CMK (cell line): ENCODE measurements around the gene TRAPPC3.

ENCODE experiments used
- DNase-seq: peaks from one replicate; pipeline ENCODE4 v3.0.0-alpha.2; 2010; ENCODE audit warnings: low read depth

TRAPPC3 gene

DNA sequence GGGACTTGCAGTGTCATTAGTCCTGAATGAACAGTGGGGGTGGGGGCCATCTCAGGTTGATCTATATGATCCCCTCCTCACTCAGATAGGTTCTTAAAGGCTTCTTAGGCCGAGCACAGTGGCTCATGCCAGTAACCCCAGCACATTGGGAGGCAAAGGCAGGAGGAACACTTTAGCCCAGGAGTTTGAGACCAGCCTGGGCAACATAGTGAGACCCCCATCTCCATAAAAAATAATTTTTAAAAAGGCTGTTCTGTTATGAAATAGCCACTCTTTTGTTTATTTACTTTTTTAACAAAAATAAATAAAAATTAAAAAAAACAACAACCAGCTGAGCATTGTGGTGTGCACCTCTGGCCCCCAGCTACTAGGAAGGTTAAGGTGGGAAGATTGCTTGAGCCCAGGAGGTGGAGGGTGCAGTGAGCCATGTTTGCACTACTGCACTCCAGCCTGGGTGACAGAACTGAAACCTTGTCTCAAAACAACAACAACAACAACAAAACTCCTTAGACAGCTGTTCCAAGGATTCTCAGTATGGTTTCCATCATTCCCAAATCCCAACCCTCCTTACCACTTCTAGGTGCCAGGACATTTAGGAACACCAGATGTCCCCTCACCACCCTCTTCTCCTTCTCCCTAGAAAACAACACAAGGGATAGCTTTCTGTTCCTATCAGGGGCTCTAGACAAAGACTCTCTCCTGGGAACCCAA, 2.0 kb upstream of the TRAPPC3 start:
- DNase-seq, result no peak

DNA sequence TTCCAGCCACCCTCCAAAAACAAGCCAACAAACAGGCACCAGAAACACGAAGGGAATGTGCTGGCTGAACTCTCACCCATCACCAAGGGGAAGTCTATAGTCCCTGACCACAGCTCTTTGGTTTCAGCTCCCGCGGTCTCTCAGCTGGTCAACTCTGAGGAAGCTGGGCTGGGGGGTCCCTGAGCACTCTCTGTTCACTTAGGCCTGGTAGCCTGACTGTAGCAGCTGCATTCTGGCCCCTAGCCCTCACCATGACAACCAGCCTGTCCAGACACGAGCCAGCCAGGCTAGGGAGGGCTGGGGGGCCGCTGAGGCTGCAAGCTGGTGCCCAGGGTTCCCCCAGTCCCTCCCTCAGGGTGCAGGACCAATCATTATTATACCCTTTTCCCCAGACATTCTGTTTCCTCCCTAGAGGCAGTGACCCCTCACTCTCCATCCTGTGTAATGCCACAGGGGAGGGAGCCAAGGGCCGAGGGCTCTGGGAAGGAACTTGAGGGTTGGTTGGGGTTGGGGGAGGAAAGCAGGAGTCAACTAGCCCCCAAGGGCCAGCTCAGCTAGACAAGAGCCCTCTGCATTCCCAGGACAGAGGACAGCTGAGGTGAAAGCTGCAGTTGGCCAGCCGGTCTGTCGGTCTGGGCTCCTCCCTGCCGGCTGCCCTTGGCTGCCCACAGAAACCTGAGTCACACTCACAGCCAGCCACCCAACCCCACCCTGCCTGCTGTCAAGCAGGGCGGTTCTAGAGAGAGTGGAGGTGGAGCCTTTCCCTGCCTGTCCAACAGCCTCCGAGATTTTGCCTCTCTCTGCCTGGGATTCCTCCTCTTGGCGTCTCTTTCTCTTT, 1.2 kb upstream of the TRAPPC3 start:
- DNase-seq, result peak; percentile 86

DNA sequence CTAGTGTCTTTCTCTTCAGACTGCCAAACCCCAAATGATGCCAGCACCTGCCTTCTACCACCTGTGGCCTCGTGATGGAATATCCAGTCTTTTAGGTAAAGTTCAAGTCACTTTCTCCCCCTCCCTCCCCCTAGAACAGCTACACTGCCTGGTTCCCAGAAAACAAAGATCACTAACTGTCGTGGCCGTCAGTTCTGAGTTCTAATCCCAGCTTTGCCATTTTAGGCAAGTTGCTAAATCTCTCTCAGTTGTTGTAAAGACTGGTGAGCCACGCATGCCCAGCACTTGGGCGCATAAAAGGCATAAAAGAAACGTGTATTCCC, 648 bp upstream of the TRAPPC3 start:
- no peak for DNase-seq

DNA sequence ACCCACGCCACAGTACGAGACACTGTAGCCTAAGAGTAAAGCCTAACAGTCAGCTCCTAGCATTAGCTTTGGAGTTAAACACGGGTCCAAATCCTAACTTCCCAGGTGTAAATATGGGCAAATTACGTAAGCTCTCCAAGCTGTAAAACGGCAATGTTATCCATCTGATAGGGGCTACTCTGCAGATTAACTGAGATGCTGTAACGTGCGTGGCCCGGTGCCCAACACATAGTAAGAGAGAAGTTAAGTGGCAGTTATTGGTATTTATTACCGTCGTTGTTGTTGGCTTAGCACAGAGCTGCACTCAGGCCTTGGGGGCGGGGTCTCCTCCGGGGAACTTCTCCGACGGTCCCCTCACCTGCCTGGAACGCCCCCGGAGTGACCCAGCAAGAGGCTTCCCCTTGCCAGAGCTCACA, 457 bp downstream of the TRAPPC3 start:
- no peak for DNase-seq

DNA sequence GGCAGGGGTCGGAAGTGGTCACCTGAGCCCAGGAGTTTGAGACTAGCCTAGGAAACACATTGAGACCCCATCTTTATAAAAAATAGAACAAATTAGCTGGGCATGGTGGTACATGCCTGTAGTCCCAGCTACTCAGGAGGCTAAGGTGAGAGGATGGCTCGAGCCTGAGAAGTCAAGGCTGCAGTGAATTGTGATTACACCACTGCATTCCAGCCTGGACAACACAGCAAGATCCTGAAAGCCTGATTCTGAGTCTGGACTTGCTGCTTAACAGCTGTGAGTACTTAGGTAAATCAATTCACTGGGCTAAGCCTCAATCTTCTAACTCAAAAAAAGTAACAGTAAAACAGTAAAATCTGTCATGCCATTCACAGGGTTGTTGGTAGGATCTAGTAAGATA, 4.9 kb downstream of the TRAPPC3 start:
- DNase-seq, result no peak

DNA sequence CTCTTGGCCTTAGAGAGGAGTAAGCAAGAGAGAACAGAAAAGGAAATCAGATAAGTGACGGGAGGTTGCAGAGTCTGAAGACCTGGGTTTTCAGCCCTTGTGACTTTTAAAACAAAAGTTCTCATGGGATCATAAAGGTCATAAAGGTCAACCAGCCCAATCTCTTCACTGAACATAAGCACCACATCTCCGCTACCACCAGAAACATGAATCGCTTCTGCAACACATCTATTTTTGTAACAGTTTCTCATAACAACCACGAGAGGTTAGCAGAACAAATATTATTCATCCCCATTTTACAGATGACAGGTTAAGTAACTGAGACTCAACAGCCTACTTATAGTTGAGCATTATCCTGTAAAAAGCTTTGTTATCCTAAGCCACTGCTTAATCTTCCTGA, 5.9 kb downstream of the TRAPPC3 start:
- no peak for DNase-seq

DNA sequence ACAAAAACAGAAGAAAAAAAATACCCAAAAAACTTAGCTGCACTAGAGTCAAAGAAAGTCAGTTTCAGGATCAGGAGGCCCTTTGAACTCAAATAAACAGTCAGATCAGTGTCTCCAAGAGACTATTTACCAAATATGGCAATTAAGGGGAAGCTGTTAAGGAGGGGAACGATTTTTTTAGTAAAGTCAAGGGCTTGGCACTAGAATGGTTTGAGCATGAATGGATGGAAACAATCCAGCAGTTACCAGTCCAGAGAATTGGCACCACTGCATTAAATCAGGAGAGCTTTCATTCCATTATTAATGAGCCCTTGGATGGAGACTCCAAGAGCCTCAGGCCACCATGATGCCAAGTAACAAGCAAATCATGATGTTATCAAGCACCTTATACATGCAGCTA, 7.2 kb downstream of the TRAPPC3 start:
- no peak for DNase-seq

DNA sequence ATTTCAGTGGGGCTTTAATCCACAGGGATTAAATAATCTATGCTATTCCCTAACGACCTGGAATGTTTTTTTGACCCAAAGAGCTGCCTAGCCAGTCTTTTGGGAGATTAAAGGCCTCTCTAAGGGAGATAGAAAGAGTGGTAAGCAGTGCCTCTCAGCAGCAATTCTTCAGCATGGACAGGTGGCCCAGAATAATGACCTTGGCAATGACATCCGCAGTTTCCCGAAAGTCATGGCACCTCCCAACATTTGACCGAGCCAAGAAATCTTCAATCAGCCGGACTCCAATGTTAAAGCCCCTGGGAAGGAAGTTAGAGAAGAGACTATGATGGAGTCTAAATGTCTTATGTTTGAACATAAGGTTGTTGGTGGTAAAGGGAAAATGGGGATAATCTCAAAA, 9.8 kb downstream of the TRAPPC3 start:
- no peak for DNase-seq

DNA sequence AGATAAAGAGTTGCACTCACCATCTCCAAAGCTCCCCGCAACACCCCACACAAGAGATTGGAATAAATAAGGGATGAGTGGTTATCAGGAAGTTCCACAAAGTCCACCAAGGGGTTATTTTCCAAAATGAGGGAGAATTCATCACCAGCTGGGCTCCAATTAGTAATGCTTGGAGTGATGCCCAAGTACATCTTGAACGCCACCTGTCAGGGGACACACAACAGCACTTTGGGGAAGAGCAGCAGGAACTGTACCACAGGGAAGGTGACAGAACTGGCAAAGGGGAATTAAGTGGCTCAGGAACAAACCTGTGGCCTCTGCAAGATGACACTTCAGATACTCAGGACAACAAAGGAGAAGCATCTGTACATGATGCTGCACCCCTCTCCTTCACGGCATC, 11.5 kb downstream of the TRAPPC3 start:
- DNase-seq, result no peak

DNA sequence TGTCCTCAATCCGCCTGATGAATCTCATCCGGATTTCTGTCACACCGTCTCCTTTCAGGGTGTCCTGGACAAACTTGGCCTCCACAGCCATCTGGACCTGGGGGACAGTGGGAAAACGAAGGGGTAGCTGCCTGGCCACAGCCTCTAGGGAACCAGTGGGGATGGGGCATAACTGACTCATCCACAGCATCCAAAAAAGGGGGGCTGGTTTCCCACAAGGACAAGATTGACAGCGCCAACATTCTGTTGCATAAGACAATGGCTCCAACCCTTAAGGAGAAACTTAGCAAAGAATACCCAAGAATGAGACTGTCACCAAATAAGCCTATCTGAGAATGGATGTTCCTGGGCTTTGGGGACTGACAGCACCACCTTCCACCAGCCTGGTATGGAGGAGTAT, 12.1 kb downstream of the TRAPPC3 start:
- no peak for DNase-seq

DNA sequence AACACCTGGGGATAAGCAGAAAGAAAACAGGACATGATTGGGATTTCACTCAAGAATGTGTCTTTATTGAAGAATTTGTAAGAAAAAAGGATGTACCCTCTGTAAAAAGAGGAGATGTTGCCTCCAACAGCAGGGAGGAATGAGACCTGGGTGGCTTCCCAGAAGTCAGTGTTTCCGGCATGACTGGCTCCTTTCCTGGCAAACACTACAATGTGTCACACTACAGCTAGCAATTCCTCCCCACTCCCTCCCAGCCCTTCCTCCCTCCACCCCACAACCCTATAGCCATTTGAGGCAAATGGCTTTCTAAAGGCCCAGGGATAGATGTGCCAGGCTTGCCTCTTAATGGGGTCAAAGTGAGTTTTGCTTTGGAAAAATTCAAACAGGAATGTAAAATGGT, 12.8 kb downstream of the TRAPPC3 start:
- no peak for DNase-seq

DNA sequence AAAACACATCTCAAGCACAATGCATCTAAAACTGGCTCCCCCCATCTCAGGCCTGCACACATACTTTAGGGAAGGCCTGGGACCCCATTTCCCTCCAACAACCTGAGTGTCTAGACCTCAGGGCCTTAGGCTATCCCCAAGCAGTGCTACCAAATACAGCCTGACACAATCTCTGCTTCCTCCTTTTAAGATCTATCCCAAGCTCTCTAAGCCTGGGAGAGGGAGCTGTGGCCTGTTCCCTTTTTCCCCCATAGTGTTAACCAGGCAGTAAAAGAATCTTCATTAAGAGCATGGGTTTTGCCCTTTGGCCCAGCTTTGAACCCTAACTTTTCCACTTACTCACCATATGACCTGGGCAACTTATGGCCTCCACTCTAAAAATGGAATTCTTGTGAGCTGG, 13.5 kb downstream of the TRAPPC3 start:
- no peak for DNase-seq

DNA sequence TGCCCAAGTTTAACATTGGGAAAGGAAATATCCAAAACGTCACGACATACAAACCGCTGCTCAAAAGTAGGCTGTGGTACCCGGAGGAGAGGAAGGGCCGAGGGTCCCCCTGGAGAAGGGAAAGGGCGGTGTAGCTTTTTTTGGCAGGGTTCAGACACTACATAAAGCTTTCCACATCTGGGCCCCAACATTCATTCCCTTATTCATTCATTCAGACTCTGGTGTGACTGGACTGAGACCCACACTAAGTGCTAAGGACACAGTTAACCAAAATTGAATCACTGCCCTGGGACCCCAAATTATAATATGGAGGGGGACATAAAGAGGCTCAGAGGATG, 14.0 kb downstream of the TRAPPC3 start:
- DNase-seq, result no peak

DNA sequence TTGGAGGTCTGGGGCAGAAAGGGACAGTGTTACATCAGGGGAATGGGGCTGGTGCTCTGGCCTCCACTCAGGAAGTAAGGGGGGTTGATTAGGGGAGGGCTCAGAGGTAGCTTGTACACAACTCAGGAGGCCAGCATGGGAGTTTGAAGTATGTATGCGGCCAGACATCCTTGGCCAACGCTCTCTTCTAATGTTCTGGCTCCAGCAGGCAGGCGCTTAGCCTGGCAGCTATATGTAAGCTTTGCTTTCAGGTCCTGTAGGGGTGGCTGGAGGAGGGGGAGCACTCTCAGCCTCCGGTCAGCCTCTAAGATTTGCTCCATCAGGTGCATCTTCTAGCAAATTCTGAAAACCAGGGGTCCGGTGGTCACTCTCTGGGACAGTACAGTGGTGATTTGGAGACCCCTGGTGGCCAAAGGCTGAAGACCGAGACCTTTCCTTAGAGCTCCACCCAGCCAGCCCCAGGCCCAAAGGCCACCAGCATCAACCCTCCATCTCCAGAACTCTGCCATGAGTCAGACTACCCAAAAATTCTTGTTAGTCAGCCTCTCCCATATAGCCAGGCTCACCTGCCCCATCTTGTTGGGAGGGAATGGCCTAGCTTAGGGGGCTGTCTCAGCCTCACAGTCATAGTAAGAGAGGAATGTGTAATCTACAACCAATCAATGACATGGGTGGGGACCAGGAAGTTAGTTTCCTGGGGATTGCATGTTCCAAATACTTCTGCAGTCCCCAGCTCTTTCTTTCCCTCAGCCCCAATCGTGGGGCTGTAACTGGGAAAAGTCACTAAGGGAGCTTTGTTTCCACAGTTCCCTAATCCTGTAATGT, 14.6 kb downstream of the TRAPPC3 start:
- no peak for DNase-seq

DNA sequence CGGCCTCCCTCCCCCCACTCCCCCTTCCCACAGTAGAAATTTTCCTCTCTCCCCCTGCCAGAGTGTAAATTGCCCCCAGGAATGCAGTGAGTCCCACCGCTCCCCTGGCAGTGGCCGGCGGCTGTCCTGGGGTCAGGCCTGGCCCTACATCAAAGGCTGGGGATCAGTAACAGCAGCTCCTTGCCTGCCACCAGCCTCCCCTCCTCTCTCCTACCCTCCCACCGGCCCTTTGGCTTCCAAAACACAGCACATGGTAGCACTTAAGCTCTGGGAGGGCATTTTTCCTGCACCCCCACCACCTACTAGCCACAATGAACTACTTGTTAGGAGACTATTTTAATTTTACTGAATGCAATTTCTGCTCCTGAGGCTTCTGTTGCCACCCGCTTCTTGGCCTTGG, 15.3 kb downstream of the TRAPPC3 start:
- DNase-seq, result no peak

DNA sequence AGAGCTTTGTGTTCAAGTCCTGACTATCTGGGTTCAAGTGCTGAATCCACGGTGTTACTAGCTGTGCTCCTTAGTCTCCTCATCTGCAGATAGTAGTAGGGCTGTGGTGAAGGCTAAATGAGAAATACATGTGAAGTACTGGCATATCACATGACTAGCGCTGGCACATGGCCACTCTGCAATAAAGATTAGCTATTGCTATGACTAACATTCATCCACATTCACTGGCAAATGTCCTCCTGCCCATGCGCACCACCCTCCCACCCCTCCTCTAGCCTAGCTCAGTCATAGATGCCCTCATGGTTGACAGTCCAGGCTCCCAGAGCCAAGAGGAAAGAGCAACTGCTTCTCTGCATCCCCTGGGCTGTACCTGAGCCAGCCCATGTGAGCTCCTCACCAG, 15.8 kb downstream of the TRAPPC3 start:
- no peak for DNase-seq

DNA sequence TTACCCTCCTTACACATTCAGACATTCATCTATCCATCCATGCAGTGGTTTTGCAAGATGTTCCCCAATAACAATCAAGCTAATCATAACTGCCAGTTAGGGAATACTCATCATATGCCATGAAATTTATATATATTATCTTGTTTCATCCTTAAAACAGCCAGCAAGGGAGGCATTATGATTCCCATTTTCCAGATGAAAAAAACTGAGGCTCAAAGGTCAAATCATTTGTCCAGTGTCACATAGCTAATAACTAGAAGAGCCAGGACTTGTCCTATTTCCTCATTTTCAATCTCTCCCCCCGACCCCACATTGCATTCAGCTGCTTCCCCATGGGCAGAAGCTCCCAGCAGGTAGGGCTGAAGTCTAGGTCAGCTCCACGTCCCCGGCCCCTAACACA, 17.3 kb downstream of the TRAPPC3 start:
- DNase-seq, result no peak

DNA sequence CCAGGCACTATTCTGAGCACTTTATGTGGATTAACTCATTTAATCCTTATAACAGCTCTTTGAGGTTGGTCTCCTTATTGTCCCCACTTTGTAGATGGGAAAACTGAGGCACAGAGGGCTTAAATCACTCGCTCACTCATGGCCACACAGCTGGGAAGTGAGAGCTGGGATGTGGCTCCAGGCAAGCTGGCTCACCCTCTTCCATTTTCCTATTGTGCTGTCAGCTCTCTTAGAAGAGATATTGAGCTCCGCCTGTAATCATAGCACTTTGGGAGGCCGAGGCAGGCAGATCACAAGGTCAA, 20.4 kb downstream of the TRAPPC3 start:
- no peak for DNase-seq

DNA sequence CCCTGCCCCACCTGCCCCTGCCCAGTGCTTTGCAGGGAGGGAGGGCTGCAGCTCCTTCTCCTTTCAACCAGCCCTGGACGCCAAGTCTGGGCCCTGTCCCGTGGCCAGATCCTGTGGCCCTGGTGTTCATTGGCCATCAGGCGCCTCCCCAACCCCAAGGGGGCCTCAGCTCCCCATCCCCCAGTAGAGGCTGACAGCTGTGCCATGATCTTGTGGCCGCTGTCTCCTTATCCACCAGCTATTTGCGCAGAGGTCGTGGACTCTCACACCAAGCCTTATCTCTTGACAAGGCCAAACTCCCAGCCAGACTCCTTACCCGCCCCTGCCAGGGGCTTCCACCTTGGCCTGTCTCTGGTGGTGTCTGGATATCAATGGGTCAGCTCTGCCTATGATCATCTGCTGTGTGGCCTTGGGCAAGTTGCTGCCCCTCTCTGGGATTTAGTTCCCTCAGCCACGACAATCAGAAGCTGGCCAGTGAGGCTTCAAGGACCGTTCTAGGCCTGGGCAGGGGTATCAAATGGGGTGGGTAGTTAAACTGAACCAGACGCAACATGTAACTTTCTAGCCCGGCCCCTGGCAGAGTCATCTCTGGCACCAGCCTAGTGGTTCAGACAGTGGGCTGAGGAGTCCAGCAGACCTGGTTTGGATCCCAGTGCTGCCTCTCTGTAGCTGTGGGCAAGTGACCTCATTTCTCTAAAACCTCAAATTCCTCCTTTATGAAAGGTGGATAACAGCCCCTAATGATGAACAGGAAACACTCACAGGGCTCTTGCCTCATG, 21.0 kb downstream of the TRAPPC3 start:
- peak; percentile 20 for DNase-seq

DNA sequence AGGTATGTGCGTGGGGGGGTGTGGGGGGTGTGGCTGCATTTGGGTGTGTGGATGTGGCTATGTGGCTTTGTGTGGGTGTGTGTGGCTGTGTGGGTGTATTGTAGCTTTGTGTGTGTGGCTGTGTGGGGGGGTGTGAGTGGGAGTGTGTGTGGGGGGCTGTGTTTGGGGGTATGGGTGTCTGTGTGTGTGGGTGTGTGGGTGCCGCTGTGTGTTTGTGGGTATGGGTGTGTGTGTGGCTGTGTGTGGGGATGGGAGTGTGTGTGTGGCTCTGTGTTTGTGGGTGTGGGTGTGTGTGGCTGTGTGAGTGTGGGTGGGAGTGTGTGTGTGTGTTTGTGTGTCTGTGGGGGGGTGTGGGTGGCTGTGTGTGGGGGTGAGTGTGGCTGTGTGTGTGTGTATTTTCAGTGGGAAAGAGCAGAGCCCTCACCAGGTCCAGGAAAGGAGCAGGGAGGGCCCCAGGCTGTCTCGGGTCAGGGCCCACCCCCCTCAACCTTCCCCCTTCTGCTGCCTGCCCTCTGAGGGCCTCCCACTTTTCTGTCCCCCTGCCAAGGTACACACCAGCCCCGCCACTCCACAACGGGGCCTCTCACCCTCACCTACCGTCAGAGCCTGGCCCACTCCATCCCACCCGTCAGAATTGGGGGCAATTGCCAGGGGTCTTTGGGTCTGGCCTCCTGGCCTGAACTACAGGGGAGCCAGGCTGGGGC, 22.3 kb downstream of the TRAPPC3 start:
- DNase-seq, result no peak

DNA sequence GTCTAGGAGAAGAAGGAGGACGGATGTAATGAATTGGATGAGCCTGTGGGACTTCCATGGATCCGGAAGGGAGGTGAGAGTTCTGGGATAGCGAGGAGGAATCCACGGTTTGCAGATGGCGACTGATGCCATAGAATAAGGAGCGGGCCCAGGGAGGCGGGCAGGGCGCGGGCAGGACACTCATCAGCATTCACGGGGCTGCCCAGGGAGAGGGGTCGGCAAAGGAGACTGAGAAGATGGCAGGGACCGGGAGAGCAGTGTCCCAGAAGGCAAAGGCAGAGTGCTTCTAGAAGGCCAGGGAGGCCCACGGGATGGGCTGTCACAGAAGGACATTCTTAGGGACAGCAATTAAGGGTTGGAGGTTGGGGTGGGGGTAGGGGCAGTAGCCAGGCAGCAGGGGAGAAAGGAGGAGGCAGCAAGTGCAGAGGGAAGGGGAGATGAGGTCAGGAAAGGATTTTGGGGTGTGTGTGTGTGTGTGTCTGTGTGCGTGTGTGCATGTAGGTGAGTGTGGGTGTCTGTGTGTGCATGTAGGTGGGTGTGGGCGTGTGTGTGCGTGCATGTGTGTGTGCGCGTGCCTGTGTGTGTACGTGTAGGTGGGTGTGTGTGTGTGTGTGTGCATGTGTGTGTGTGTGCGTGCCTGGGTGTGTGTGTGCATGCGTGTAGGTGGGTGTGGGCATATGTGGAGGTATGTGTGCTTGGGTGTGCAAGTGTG, 23.1 kb downstream of the TRAPPC3 start:
- no peak for DNase-seq
